PC-3 (cell line): ENCODE results near the gene EMCN.

Source experiments
- EZH2 ChIP-seq: fragments of 300-600 bp; sonication (generic); IDR thresholded peaks from one replicate; pipeline ENCODE4 v1.6.1; 2017; ENCODE audit warnings: antibody characterized with exemption, mild to moderate bottlenecking, low read length; ENCODE audit not compliant: unreplicated experiment
- TF ChIP-seq, protein P1 (sequence below): fragments of 300-600 bp; sonication (generic); conservative IDR thresholded peaks from 2 replicates; pipeline ENCODE4 v1.5.1; 2017; ENCODE audit warnings: antibody characterized with exemption, low read depth, mild to moderate bottlenecking, low read length

DNA sequence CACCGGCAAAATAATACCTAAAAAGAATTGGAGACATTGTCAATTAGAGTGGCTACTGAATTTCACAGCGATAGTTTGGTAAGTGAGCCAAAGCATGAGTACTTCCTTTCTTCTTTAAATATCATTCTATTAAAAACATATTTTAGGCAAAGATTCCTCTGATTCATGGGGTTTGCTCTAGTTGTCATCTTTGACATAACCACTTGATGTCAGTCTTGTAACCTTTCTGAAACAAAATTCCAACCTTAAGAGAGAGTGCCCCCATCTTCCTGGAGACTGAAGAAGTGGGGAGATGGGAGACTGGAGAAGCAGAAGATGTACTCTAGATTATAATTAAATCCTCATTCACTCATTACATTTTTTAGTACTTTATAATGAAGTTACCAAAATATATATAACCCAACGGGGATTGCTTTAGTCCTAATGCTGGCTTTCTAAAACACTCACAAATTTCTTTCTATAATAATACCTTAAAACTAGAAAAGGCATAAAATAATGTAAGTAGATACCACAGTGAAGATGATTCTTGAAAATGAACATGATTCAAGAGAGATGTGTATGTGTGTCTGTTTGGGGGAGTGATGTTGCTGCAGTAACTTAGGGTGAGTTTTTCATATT, 96.4 kb downstream of the EMCN start:
- TF ChIP-seq, protein P1, sequence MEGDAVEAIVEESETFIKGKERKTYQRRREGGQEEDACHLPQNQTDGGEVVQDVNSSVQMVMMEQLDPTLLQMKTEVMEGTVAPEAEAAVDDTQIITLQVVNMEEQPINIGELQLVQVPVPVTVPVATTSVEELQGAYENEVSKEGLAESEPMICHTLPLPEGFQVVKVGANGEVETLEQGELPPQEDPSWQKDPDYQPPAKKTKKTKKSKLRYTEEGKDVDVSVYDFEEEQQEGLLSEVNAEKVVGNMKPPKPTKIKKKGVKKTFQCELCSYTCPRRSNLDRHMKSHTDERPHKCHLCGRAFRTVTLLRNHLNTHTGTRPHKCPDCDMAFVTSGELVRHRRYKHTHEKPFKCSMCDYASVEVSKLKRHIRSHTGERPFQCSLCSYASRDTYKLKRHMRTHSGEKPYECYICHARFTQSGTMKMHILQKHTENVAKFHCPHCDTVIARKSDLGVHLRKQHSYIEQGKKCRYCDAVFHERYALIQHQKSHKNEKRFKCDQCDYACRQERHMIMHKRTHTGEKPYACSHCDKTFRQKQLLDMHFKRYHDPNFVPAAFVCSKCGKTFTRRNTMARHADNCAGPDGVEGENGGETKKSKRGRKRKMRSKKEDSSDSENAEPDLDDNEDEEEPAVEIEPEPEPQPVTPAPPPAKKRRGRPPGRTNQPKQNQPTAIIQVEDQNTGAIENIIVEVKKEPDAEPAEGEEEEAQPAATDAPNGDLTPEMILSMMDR, result peak; percentile 71
- no peak for TF ChIP-seq EZH2
